Activated CD8-positive, alpha-beta T cell treated with anti-CD3 and anti-CD28 coated beads, Interleukin-2, amount 10 ng/mL, durations not matched to agents 7 days and 5 days (primary cell): ENCODE results near the gene UBFD1. TPM values are rescaled to one million over a fixed set of nuclear protein-coding genes. Genes with fewer than 3 reads are reported as not detected.
"Not testable (repeated sequence)": the region's sequence is repeated elsewhere in the genome, so short reads cannot be mapped to it uniquely, and the experiment has no call there.

Source experiments
- ATAC-seq: fragments of 150-1000 bp; cut with Tn5 transposase; one replicate; pipeline ENCODE4 v1.10.0; 2021; ENCODE audit warnings: moderate library complexity
- CTCF ChIA-PET: fragments of 350-600 bp; sonication (Branson Sonifier 250); formaldehyde crosslinking; loops from one replicate; lab custom pipeline; 2021; ENCODE audit warnings: antibody characterized with exemption; lab: Charles Lee
- POLR2A ChIA-PET: fragments of 350-600 bp; sonication (Branson Sonifier 250); formaldehyde crosslinking; loops from one replicate; lab custom pipeline; 2021; ENCODE audit warnings: antibody characterized with exemption; lab: Charles Lee
- DNase-seq: peaks from one replicate; pipeline ENCODE4 v3.0.0-alpha.2; 2020
- H3K27ac Mint-ChIP-seq: one replicate; pipeline ENCODE4 v1.8.0; 2021; ENCODE audit warnings: mild to moderate bottlenecking, mixed read lengths
- H3K27me3 Mint-ChIP-seq: one replicate; pipeline ENCODE4 v1.8.0; 2021; ENCODE audit warnings: low read depth, mixed read lengths
- H3K36me3 Mint-ChIP-seq: one replicate; pipeline ENCODE4 v1.8.0; 2021; ENCODE audit warnings: low read depth, mixed read lengths
- H3K4me1 Mint-ChIP-seq: one replicate; pipeline ENCODE4 v1.8.0; 2021; ENCODE audit warnings: low read depth, mixed read lengths
- H3K4me3 Mint-ChIP-seq: one replicate; pipeline ENCODE4 v1.8.0; 2021; ENCODE audit warnings: mild to moderate bottlenecking, mixed read lengths
- H3K9me3 Mint-ChIP-seq: one replicate; pipeline ENCODE4 v1.8.0; 2022; ENCODE audit warnings: mixed read lengths; ENCODE audit not compliant: insufficient read depth
- total RNA-seq, 2 experiments: library from RNA; stranded (reverse); gene quantifications; one replicate each; pipeline ENCODE4 v1.2.3, GENCODE V29; 2021

Gene UBFD1
- total RNA-seq, 2 experiments from 2014 or later: 40.2 to 46.3 TPM

DNA sequence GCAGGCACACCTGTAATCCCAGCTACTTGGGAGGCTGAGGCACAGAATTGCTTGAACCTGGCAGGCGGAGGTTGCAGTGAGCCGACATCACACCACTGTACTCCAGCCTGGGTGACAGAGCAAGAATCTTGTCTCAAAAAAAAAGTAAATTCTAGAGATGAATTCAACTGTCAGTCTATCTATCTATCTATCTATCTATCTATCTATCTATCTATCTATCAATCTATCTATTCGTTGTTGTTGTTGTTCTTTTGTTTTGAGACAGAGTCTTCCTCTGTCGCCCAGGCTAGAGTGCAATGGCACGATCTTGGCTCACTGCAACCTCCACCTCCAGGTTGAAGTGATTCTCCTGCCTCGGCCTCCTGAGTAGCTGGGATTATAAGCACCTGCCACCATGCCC is 53.4 kb downstream of the UBFD1 start:
- POLR2A ChIA-PET, H3K4me3 Mint-ChIP-seq, DNase-seq, H3K9me3 Mint-ChIP-seq, H3K27ac Mint-ChIP-seq, H3K4me1 Mint-ChIP-seq, ATAC-seq, H3K27me3 Mint-ChIP-seq: not testable (repeated sequence)
- CTCF ChIA-PET: interaction anchor here (1.4 kb wide), 1 partner anchor 14 kb away, joined by 6 read pairs; no protein-coding TSS in a partner anchor
- peaks cover 18% of the 10 kb centered on the region for H3K36me3 Mint-ChIP-seq

- Mint-ChIP-seq H3K27ac (no peak overlapping the region), H3K9me3 (no peaks in the 10 kb centered on the region), H3K27me3 (no peaks in the 10 kb centered on the region), H3K4me3 (no peak overlapping the region), H3K4me1 (no peaks in the 10 kb centered on the region), H3K36me3 (peaks cover 20% of the 10 kb centered on the region)
- ChIA-PET POLR2A (no interaction called here), CTCF (no interaction called here)
- ATAC-seq: no peak
- no peak for DNase-seq
These were observed 54.4 kb downstream of the UBFD1 start for GRCh38 chr16:23611936-23612335.

DNA sequence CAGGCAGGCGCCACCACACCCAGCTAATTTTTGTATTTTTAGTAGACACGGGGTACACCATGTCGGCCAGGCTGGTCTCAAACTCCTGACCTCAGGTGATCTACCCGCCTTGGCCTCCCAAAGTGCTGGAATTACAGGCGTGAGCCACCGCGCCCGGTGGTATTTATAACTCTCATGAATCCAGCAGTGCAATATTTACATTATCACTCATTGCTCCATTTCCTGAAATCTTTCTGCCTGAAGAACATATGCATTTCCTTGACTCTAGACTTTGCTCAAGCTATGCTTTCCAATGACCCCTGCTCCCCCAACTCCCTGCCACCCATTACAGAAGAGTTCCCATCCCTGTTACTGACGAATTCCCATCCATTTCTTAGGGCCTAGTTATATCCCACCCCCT is 58.3 kb downstream of the UBFD1 start:
- CTCF ChIA-PET: interaction anchor here (1.2 kb wide), 1 partner anchor 180 kb away, joined by 3 read pairs; no protein-coding TSS in a partner anchor
- peak overlapping the region; percentile 4 for H3K27ac Mint-ChIP-seq

More for the DNA sequence above, 58.3 kb downstream of the UBFD1 start:
- ATAC-seq (no peak), DNase-seq (no peak)
- POLR2A ChIA-PET: no interaction called here
- H3K36me3 Mint-ChIP-seq: peaks cover 33% of the 10 kb centered on the region
- no peak overlapping the region for H3K4me3 Mint-ChIP-seq
- no peaks in the 10 kb centered on the region for H3K9me3 Mint-ChIP-seq
- no peaks in the 10 kb centered on the region for H3K4me1 Mint-ChIP-seq
- no peaks in the 10 kb centered on the region for H3K27me3 Mint-ChIP-seq

Other genes starting within 250 kb of the UBFD1 start
- 10 to 100 TPM; 20.0 to 21.5 TPM for gene COG7, start 104.5 kb upstream of the UBFD1 start, total RNA-seq
- 100 to 1,000 TPM; 111 to 118 TPM for gene GGA2, start 47.2 kb upstream of the UBFD1 start, total RNA-seq
- gene EARS2, start 377 bp upstream of the UBFD1 start, total RNA-seq: 10 to 100 TPM; 16.3 to 16.4 TPM
- 100 to 1,000 TPM; 100 to 105 TPM for gene NDUFAB1, start 38.6 kb downstream of the UBFD1 start, total RNA-seq
- 10 to 100 TPM; 22.7 to 26.1 TPM for gene PALB2, start 83.6 kb downstream of the UBFD1 start, total RNA-seq
- gene DCTN5, start 83.7 kb downstream of the UBFD1 start, total RNA-seq: 10 to 100 TPM; 71.9 to 72.6 TPM
- 100 to 1,000 TPM; 138 to 139 TPM for gene PLK1, start 121.2 kb downstream of the UBFD1 start, total RNA-seq
- not detected for gene ERN2, start 155.5 kb downstream of the UBFD1 start, total RNA-seq
- not detected for gene CHP2, start 197.3 kb downstream of the UBFD1 start, total RNA-seq